Measurements from ENCODE around the gene MS4A8.

Gene MS4A8

GRCh38 chr11:60699284-60699691 is at the start of gene MS4A8 (continued):
- TF ChIP-seq ZBTB26 (tag by site-specific recombination; optimal IDR thresholded peaks at IDR 0.05) (no peak), ZNF555 (tag by site-specific recombination; conservative IDR thresholded peaks at IDR 0.05) (no peak), ZNF239 (tag by site-specific recombination; IDR thresholded peaks at IDR 0.05) (no peak), PRDM10 (tag by site-specific recombination; IDR thresholded peaks at IDR 0.05) (peak; percentile 31; the same call in 1 of the 2 replicates), PRDM6 (tag by site-specific recombination; IDR thresholded peaks at IDR 0.05) (peak; percentile 69), ZNF221 (tag by site-specific recombination; IDR thresholded peaks at IDR 0.05; ENCODE audit: borderline replicate concordance) (no peak), ZBTB17 (tag by site-specific recombination; IDR thresholded peaks at IDR 0.05) (peak; percentile 82), ZNF354C (tag by site-specific recombination; IDR thresholded peaks at IDR 0.05; ENCODE audit: borderline replicate concordance, low read depth) (no peak), ZBTB11 (tag by site-specific recombination; conservative IDR thresholded peaks at IDR 0.05; ENCODE audit: low read depth) (no peak), ZNF350 (tag by site-specific recombination; IDR thresholded peaks at IDR 0.05) (no peak)

- TF ChIP-seq ZBTB11 (tag by site-specific recombination; conservative IDR thresholded peaks at IDR 0.05; ENCODE audit: low read depth) (peak; percentile 45), ZNF501 (tag by site-specific recombination; IDR thresholded peaks at IDR 0.05) (no peak), ZNF645 (tag by site-specific recombination; IDR thresholded peaks at IDR 0.05) (no peak), KLF17 (tag by site-specific recombination; IDR thresholded peaks at IDR 0.05) (no peak), ZBTB26 (tag by site-specific recombination; optimal IDR thresholded peaks at IDR 0.05) (no peak)
- H3K36me3 ChIP-seq (ENCODE audit: control insufficient read depth in 2 of 2, insufficient read depth in 1 of 2, low read length in 2 of 2), result no peaks in the 10 kb centered on the region
- POLR2A ChIA-PET, result no interaction called here
- H3K4me1 ChIP-seq (ENCODE audit: control insufficient read depth, insufficient read depth, low read length), result no peaks in the 10 kb centered on the region
- CTCF ChIA-PET, result interaction anchor here (0.9 kb wide), 2 partner anchors 12 to 168 kb away, joined by 3 read pairs; no protein-coding TSS in a partner anchor
- no peak overlapping the region for H3K4me3 ChIP-seq (ENCODE audit: low read depth, low read length)
- no peak overlapping the region for H3K27ac ChIP-seq (ENCODE audit: extremely low read depth, low read depth, low read length)
- H3K9me3 ChIP-seq (ENCODE audit: control insufficient read depth, insufficient read depth, low read depth, low read length), result no peaks in the 10 kb centered on the region
Observed at GRCh38 chr11:60657888-60658287, 41.5 kb upstream of the MS4A8 start.

All from HEK293 (cell line).